ELR (cell line): ENCODE measurements around the gene SKOR1.

ENCODE experiments used
- DNase-seq: peaks from one replicate; pipeline ENCODE4 v3.0.0-alpha.2; 2015; ENCODE audit warnings: low read depth

SKOR1 gene

GRCh38 chr15:67850994-67851571, 25.8 kb downstream of the SKOR1 start:
- peak; percentile 43 for DNase-seq

- DNase-seq: no peak
Observed at GRCh38 chr15:67852418-67852817, 27.1 kb downstream of the SKOR1 start.

GRCh38 chr15:67853454-67853853, 28.1 kb downstream of the SKOR1 start:
- no peak for DNase-seq

GRCh38 chr15:67854358-67854757, 29.0 kb downstream of the SKOR1 start:
- no peak for DNase-seq

- DNase-seq: no peak
Observed at GRCh38 chr15:67855842-67856241, 30.5 kb downstream of the SKOR1 start.

GRCh38 chr15:67857220-67857619, 31.9 kb downstream of the SKOR1 start:
- DNase-seq: no peak

- no peak for DNase-seq
Observed at GRCh38 chr15:67859331-67859946, 34.1 kb downstream of the SKOR1 start.

- no peak for DNase-seq
Observed at GRCh38 chr15:67861983-67862382, 36.7 kb downstream of the SKOR1 start.

GRCh38 chr15:67862750-67863441, 37.6 kb downstream of the SKOR1 start:
- DNase-seq: no peak

- DNase-seq: peak; percentile 86
Observed at GRCh38 chr15:67863442-67863987, 38.2 kb downstream of the SKOR1 start.

- DNase-seq: no peak
Observed at GRCh38 chr15:67865331-67865730, 40.0 kb downstream of the SKOR1 start.

- DNase-seq: no peak
Observed at GRCh38 chr15:67865766-67866165, 40.5 kb downstream of the SKOR1 start.

GRCh38 chr15:67869701-67870100, 44.4 kb downstream of the SKOR1 start:
- DNase-seq: no peak

- DNase-seq: no peak
Observed at GRCh38 chr15:67870868-67871408, 45.6 kb downstream of the SKOR1 start.

GRCh38 chr15:67873777-67874176, 48.5 kb downstream of the SKOR1 start:
- DNase-seq: no peak

- no peak for DNase-seq
Observed at GRCh38 chr15:67878712-67879206, 53.5 kb downstream of the SKOR1 start.

- DNase-seq: no peak
Observed at GRCh38 chr15:67879440-67880129, 54.3 kb downstream of the SKOR1 start.

GRCh38 chr15:67880651-67881182, 55.4 kb downstream of the SKOR1 start:
- no peak for DNase-seq

- no peak for DNase-seq
Observed at GRCh38 chr15:67882487-67883233, 57.4 kb downstream of the SKOR1 start.

GRCh38 chr15:67883234-67883773, 58.0 kb downstream of the SKOR1 start:
- DNase-seq: no peak

GRCh38 chr15:67884009-67884408, 58.7 kb downstream of the SKOR1 start:
- DNase-seq: no peak
